ENCODE data around the gene EVI5L.

Gene EVI5L

DNA sequence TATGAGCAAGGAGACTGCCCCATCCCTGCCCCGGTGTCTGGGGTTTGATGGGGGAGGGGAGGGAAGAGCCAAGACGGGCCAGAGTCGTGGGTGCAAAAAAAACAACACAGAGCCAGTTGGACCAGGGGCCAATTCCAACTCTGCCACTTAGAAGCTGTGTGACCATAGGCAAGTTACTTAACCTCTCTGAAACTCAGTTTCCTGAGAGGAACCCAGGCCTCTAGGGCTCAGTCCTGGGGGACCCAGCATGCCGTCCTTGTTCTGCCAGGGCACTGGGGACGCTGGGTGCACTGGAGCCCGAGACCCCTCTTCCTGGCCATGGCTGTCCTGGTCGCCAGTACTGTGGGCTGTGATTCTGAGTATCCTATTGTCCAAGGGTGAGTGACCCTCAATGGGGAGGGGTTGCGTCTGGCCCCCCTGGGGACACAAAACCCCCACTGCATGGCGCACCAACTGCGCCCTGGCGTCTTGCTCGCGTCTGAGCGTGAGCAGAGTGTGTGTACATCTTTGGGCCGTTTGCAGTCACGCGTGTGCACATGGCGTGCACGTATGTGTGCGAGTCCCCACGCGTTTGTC lies 42.3 kb upstream of the EVI5L start:
- peaks cover 4% of the 10 kb centered on the region for H3K4me1 ChIP-seq (ENCODE audit: insufficient read depth, poor library complexity, severe bottlenecking)
- no peak overlapping the region for H3K4me3 ChIP-seq (ENCODE audit: severe bottlenecking)
- H3K9me3 ChIP-seq (ENCODE audit: severe bottlenecking) = no peaks in the 10 kb centered on the region
- H3K27me3 ChIP-seq (ENCODE audit: insufficient read depth, poor library complexity, severe bottlenecking) = peaks cover 29% of the 10 kb centered on the region
- TF ChIP-seq, protein P1, sequence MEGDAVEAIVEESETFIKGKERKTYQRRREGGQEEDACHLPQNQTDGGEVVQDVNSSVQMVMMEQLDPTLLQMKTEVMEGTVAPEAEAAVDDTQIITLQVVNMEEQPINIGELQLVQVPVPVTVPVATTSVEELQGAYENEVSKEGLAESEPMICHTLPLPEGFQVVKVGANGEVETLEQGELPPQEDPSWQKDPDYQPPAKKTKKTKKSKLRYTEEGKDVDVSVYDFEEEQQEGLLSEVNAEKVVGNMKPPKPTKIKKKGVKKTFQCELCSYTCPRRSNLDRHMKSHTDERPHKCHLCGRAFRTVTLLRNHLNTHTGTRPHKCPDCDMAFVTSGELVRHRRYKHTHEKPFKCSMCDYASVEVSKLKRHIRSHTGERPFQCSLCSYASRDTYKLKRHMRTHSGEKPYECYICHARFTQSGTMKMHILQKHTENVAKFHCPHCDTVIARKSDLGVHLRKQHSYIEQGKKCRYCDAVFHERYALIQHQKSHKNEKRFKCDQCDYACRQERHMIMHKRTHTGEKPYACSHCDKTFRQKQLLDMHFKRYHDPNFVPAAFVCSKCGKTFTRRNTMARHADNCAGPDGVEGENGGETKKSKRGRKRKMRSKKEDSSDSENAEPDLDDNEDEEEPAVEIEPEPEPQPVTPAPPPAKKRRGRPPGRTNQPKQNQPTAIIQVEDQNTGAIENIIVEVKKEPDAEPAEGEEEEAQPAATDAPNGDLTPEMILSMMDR (IDR thresholded peaks at IDR 0.05; ENCODE audit: poor library complexity, severe bottlenecking) = no peak
- ATAC-seq (ENCODE audit: low read depth) = no peak
- H3K27ac ChIP-seq (ENCODE audit: poor library complexity, severe bottlenecking) = no peak overlapping the region
- H3K36me3 ChIP-seq (ENCODE audit: low read depth) = no peaks in the 10 kb centered on the region
- no peak for DNase-seq (ENCODE audit: low spot score)

DNA sequence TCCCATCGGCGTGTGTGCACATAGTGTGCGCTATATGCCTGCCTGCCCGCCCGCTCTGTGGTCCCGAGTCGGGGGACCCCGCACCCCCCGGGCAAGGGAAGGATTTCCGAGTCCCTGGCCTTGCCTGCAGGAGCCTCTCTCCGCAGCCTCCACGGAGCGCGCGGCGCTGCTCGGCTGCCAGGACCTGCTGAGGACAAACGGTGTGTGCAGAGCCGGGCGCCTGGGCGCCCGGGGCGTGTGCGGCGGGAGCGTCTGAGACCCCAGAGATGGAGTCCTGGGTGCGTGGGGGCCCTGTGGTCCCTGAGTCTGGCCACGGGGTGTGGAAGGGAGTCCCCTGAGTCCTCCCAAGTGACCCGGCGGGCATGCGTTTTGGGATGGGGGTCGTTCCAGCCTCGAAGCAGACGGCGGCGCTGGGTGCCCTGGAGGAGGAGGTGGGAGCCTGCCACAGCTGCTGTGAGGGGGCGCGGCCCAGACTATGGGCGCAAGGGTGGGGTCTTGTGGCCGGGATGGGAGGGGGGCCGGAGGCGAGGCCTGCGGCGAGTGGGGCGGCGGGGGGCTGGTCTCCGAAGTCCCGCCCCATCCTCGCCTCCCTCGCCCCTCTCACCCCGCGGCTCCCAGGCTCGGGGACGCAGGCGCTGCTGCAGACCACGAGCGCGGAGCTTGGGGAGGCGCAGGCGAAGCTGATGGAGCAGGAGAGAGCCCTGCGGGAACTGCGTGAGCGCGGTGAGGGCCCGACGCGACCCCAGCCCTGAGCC lies 41.7 kb upstream of the EVI5L start:
- H3K27me3 ChIP-seq (ENCODE audit: insufficient read depth, poor library complexity, severe bottlenecking) = peaks cover 28% of the 10 kb centered on the region
- H3K4me1 ChIP-seq (ENCODE audit: insufficient read depth, poor library complexity, severe bottlenecking) = peaks cover 4% of the 10 kb centered on the region
- ATAC-seq (ENCODE audit: low read depth) (no peak), DNase-seq (ENCODE audit: low spot score) (no peak)
- H3K4me3 ChIP-seq (ENCODE audit: severe bottlenecking) = no peak overlapping the region
- H3K27ac ChIP-seq (ENCODE audit: poor library complexity, severe bottlenecking) = no peak overlapping the region
- no peaks in the 10 kb centered on the region for H3K36me3 ChIP-seq (ENCODE audit: low read depth)
- TF ChIP-seq, protein P1 (IDR thresholded peaks at IDR 0.05; ENCODE audit: poor library complexity, severe bottlenecking) = no peak
- no peaks in the 10 kb centered on the region for H3K9me3 ChIP-seq (ENCODE audit: severe bottlenecking)

DNA sequence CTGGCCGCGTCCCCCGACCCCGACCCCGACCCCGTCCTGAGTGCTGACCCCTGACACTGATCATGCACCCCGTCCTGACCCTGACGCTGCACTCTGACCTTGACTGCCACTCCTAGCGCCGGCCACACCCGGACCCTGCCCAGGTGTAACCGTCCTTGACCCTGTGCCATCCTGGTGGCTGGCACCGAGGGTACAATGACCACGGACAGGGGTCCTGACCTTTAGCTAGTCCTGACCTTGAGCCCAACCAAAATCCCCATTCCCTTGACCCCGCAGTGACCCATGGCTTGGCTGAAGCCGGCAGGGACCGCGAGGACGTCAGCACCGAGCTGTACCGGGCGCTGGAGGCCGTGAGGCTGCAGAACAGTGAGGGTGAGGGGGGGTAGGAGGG lies 41.1 kb upstream of the EVI5L start:
- H3K4me1 ChIP-seq (ENCODE audit: insufficient read depth, poor library complexity, severe bottlenecking) = no peaks in the 10 kb centered on the region
- no peak for DNase-seq (ENCODE audit: low spot score)
- H3K27me3 ChIP-seq (ENCODE audit: insufficient read depth, poor library complexity, severe bottlenecking) = peaks cover 28% of the 10 kb centered on the region
- no peak for ATAC-seq (ENCODE audit: low read depth)
- TF ChIP-seq, protein P1 (IDR thresholded peaks at IDR 0.05; ENCODE audit: poor library complexity, severe bottlenecking) = no peak
- no peak overlapping the region for H3K27ac ChIP-seq (ENCODE audit: poor library complexity, severe bottlenecking)
- H3K36me3 ChIP-seq (ENCODE audit: low read depth) = no peaks in the 10 kb centered on the region
- H3K4me3 ChIP-seq (ENCODE audit: severe bottlenecking) = no peak overlapping the region
- H3K9me3 ChIP-seq (ENCODE audit: severe bottlenecking) = no peaks in the 10 kb centered on the region

DNA sequence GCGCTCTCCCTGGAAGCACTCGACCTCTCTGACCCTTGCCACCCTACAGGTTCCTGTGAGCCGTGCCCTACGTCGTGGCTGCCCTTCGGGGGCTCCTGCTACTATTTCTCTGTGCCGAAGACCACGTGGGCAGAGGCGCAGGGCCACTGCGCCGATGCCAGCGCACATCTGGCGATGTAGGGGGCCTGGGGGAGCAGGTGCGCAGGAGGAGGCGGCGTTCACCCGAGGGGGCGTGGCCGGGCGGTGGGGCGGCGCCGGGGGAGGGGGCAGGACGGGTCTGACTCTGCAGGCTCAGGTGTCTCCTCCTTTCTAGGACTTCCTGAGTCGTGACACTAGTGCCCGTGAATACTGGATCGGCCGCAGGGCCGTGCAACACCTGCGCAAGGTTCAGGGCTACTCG lies 40.6 kb upstream of the EVI5L start:
- Histone ChIP-seq H3K9me3 (ENCODE audit: severe bottlenecking) (no peaks in the 10 kb centered on the region), H3K27me3 (ENCODE audit: insufficient read depth, poor library complexity, severe bottlenecking) (peaks cover 28% of the 10 kb centered on the region), H3K4me1 (ENCODE audit: insufficient read depth, poor library complexity, severe bottlenecking) (no peaks in the 10 kb centered on the region), H3K27ac (ENCODE audit: poor library complexity, severe bottlenecking) (no peak overlapping the region), H3K36me3 (ENCODE audit: low read depth) (no peaks in the 10 kb centered on the region), H3K4me3 (ENCODE audit: severe bottlenecking) (no peak overlapping the region)
- TF ChIP-seq, protein P1 (IDR thresholded peaks at IDR 0.05; ENCODE audit: poor library complexity, severe bottlenecking) = no peak
- ATAC-seq (ENCODE audit: low read depth) (no peak), DNase-seq (ENCODE audit: low spot score) (no peak)

DNA sequence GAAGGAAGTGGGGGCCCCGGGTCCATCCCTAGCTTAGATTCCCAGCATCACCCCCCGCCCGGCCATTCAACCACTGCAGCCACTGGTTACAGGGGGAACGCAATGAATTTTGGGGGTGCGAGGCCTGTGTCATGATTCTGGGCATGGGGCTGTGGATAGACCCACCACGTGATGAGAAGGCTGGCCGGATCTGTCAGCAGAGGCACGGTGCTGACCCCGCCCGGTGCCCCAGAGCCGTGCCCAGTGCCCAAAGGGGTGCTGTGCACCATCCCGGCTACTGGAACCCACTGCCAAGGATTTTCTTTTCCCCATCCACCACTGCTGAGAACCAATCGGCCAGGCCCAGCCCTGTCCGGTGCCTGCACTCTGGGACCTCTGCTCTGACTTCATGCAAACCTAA lies 39.6 kb upstream of the EVI5L start:
- Histone ChIP-seq H3K9me3 (ENCODE audit: severe bottlenecking) (no peaks in the 10 kb centered on the region), H3K36me3 (ENCODE audit: low read depth) (no peaks in the 10 kb centered on the region), H3K27me3 (ENCODE audit: insufficient read depth, poor library complexity, severe bottlenecking) (peaks cover 28% of the 10 kb centered on the region), H3K27ac (ENCODE audit: poor library complexity, severe bottlenecking) (no peak overlapping the region), H3K4me1 (ENCODE audit: insufficient read depth, poor library complexity, severe bottlenecking) (no peaks in the 10 kb centered on the region), H3K4me3 (ENCODE audit: severe bottlenecking) (no peak overlapping the region)
- no peak for DNase-seq (ENCODE audit: low spot score)
- TF ChIP-seq, protein P1 (IDR thresholded peaks at IDR 0.05; ENCODE audit: poor library complexity, severe bottlenecking) = no peak
- no peak for ATAC-seq (ENCODE audit: low read depth)
